ENCODE data around the gene BCL11A. TPM values are rescaled to one million over a fixed set of nuclear protein-coding genes. Genes with fewer than 3 reads are reported as not detected.

The BCL11A gene
- total and polyA plus RNA-seq, 2 donors from 2014 or later: 1.4 to 8.7 TPM

GRCh38 chr2:60534892-60535684 is 18.4 kb downstream of the BCL11A start:
- Histone ChIP-seq H3K27ac (ENCODE audit: low read depth in 2 of 2, low read length in 2 of 2) (no peak overlapping the region), H3K9me3 (ENCODE audit: control insufficient read depth in 2 of 3, insufficient read depth in 1 of 3, low read length in 3 of 3) (no peaks in the 10 kb centered on the region), H3K9ac (ENCODE audit: low read length in 3 of 3) (no peak overlapping the region), H3K27me3 (ENCODE audit: control insufficient read depth, insufficient read depth, low read length) (no peaks in the 10 kb centered on the region), H3K4me3 (ENCODE audit: low read length in 3 of 3) (no peak overlapping the region), H3K4me1 (ENCODE audit: control insufficient read depth in 2 of 3, insufficient read depth in 2 of 3, low read depth in 1 of 3, low read length in 3 of 3) (peaks cover 2 to 5% (median 4%) of the 10 kb centered on the region in 3 donors), H3K36me3 (ENCODE audit: control insufficient read depth in 2 of 3, insufficient read depth in 3 of 3, low read length in 3 of 3) (no peaks in the 10 kb centered on the region)
- FAIRE-seq (no peak), DNase-seq (no peak)
- intact Hi-C loops (cut with DNase I): no loop called here
- TF ChIP-seq CTCF (IDR thresholded peaks at IDR 0.05; ENCODE audit: borderline replicate concordance, extremely low read depth, insufficient read depth): no peak

- FAIRE-seq: no peak
- H3K36me3 ChIP-seq (ENCODE audit: control insufficient read depth in 2 of 3, insufficient read depth in 3 of 3, low read length in 3 of 3): no peaks in the 10 kb centered on the region
- intact Hi-C loops (cut with DNase I): no loop called here
- H3K9me3 ChIP-seq (ENCODE audit: control insufficient read depth in 2 of 3, insufficient read depth in 1 of 3, low read length in 3 of 3): no peaks in the 10 kb centered on the region
- H3K4me1 ChIP-seq (ENCODE audit: control insufficient read depth in 2 of 3, insufficient read depth in 2 of 3, low read depth in 1 of 3, low read length in 3 of 3): peaks cover 4 to 9% (median 5%) of the 10 kb centered on the region in 3 donors
- H3K4me3 ChIP-seq (ENCODE audit: low read length in 3 of 3): no peak overlapping the region
- TF ChIP-seq CTCF (IDR thresholded peaks at IDR 0.05; ENCODE audit: borderline replicate concordance, extremely low read depth, insufficient read depth): no peak
- H3K9ac ChIP-seq (ENCODE audit: low read length in 3 of 3): no peak overlapping the region
- no peak for DNase-seq
- no peak overlapping the region for H3K27ac ChIP-seq (ENCODE audit: low read depth in 2 of 2, low read length in 2 of 2)
- H3K27me3 ChIP-seq (ENCODE audit: control insufficient read depth, insufficient read depth, low read length): no peaks in the 10 kb centered on the region
These were observed 19.3 kb downstream of the BCL11A start for GRCh38 chr2:60534052-60534685.

- intact Hi-C loops (cut with DNase I): no loop called here
- Histone ChIP-seq H3K4me1 (ENCODE audit: control insufficient read depth in 2 of 3, insufficient read depth in 2 of 3, low read depth in 1 of 3, low read length in 3 of 3) (peaks cover 5 to 9% (median 7%) of the 10 kb centered on the region in 3 donors), H3K27ac (ENCODE audit: low read depth in 2 of 2, low read length in 2 of 2) (no peak overlapping the region), H3K4me3 (ENCODE audit: low read length in 3 of 3) (no peak overlapping the region), H3K27me3 (ENCODE audit: control insufficient read depth, insufficient read depth, low read length) (no peaks in the 10 kb centered on the region), H3K9ac (ENCODE audit: low read length in 3 of 3) (no peak overlapping the region), H3K36me3 (ENCODE audit: control insufficient read depth in 2 of 3, insufficient read depth in 3 of 3, low read length in 3 of 3) (no peaks in the 10 kb centered on the region), H3K9me3 (ENCODE audit: control insufficient read depth in 2 of 3, insufficient read depth in 1 of 3, low read length in 3 of 3) (no peaks in the 10 kb centered on the region)
- no peak for FAIRE-seq
- peak in 2 of 5 donors; percentile 48 to 58 for DNase-seq
- no peak for TF ChIP-seq CTCF (IDR thresholded peaks at IDR 0.05; ENCODE audit: borderline replicate concordance, extremely low read depth, insufficient read depth)
These were observed 20.1 kb downstream of the BCL11A start for GRCh38 chr2:60533101-60534051.

Data from kidney (tissue), 14 donors.